Measurements from ENCODE around the gene TYMP.

DNA sequence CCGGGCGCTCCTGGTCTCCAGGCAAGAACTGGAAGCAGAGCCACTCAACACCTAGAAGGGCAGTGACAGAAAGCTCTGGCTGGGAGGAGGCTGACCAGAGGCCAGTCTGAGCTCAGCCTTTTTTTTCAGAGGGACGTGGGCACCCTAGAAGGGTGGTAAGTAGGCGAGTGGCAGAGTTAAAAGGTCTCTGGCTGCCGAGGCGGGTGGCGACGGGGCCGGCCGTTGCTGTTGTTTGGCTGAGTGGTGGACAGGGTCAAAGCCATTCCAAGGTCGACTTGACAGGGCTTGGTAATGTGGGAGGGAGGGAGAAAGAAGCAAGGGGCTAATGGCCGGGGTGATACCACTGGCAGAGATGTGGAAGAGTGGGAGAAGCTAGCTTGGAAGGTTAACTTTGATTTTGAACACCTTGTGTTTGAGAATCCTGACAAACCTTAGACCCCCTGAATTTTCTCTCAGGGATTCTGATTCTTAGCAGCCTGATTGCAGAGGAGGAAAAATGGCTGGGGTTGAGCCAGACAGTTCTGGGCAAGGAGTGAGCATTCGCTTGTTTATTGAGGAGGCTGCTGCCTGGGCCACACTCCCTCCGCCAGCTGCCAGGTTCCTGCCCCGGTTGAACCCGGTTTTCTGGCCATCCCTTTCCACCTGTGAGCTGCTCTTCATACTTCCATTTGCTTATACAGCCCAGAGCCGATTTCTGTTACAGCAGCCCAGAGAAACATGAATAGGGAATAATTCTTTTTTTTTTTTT, 33.8 kb upstream of the TYMP start:
- TF ChIP-seq CTCF (IDR thresholded peaks at IDR 0.05) (no peak), POLR2AphosphoS5 (IDR thresholded peaks at IDR 0.05) (no peak), POLR2A (IDR thresholded peaks at IDR 0.05) (no peak), EP300 (IDR thresholded peaks at IDR 0.05) (no peak)
